CD8-positive, alpha-beta memory T cell (primary cell): ENCODE results near the gene HNRNPAB. TPM values are rescaled to one million over a fixed set of nuclear protein-coding genes. Genes with fewer than 3 reads are reported as not detected.

Experiments used
- CTCF ChIA-PET: fragments of 350-600 bp; sonication (Branson Sonifier 250); formaldehyde crosslinking; loops from one replicate; lab custom pipeline; 2021; ENCODE audit warnings: antibody characterized with exemption; lab: Charles Lee
- POLR2A ChIA-PET: fragments of 350-600 bp; sonication (Branson Sonifier 250); formaldehyde crosslinking; loops from one replicate; lab custom pipeline; 2021; ENCODE audit warnings: antibody characterized with exemption; lab: Charles Lee
- DNase-seq, 5 donors: peaks; one replicate each; pipeline versions ENCODE4 v3.0.0 to v3.0.0-alpha.2; 2020 to 2022; ENCODE audit warnings: mixed read lengths in 1 of 5
- H3K27ac ChIP-seq: one replicate; pipeline ENCODE4 v1.7.0; 2013; ENCODE audit warnings: low read depth, mild to moderate bottlenecking, low read length, moderate library complexity
- H3K27me3 ChIP-seq: 2 replicates; pipeline ENCODE4 v1.7.0; 2013; ENCODE audit warnings: low read length, mild to moderate bottlenecking; ENCODE audit not compliant: insufficient read depth, poor library complexity, severe bottlenecking
- H3K36me3 ChIP-seq: 2 replicates; pipeline ENCODE4 v1.7.0; 2013; ENCODE audit warnings: mild to moderate bottlenecking, low read length, moderate library complexity; ENCODE audit not compliant: insufficient read depth
- H3K4me1 ChIP-seq: 2 replicates; pipeline ENCODE4 v1.7.0; 2013; ENCODE audit warnings: mild to moderate bottlenecking, low read length, moderate library complexity; ENCODE audit not compliant: insufficient read depth
- H3K4me3 ChIP-seq: 2 replicates; pipeline ENCODE4 v1.7.0; 2013; ENCODE audit warnings: mild to moderate bottlenecking, low read length
- H3K9me3 ChIP-seq: 2 replicates; pipeline ENCODE4 v1.7.0; 2013; ENCODE audit warnings: mild to moderate bottlenecking, low read length
- H3K27ac Mint-ChIP-seq, 8 donors: one replicate each; pipeline ENCODE4 v1.8.0; 2020 to 2021; ENCODE audit warnings: mixed read lengths in 8 of 8, mild to moderate bottlenecking in 6 of 8, inconsistent platforms in 3 of 8, moderate library complexity in 3 of 8
- H3K27me3 Mint-ChIP-seq, 2 donors: one replicate each; pipeline ENCODE4 v1.8.0; 2020 to 2021; ENCODE audit warnings: mixed read lengths in 2 of 2, mild to moderate bottlenecking in 1 of 2, moderate library complexity in 1 of 2
- H3K36me3 Mint-ChIP-seq, 3 donors: one replicate each; pipeline ENCODE4 v1.8.0; 2020 to 2021; ENCODE audit warnings: mixed read lengths in 3 of 3, inconsistent platforms in 1 of 3, mild to moderate bottlenecking in 1 of 3
- H3K4me1 Mint-ChIP-seq, 3 donors: one replicate each; pipeline ENCODE4 v1.8.0; 2020 to 2021; ENCODE audit warnings: mixed read lengths in 3 of 3, inconsistent platforms in 1 of 3, mild to moderate bottlenecking in 1 of 3
- H3K4me3 Mint-ChIP-seq, 7 donors: one replicate each; pipeline ENCODE4 v1.8.0; 2020 to 2021; ENCODE audit warnings: mixed read lengths in 7 of 7, mild to moderate bottlenecking in 6 of 7, moderate library complexity in 4 of 7, inconsistent platforms in 2 of 7
- H3K9me3 Mint-ChIP-seq, 5 donors: one replicate each; pipeline ENCODE4 v1.8.0; 2020 to 2022; ENCODE audit warnings: mixed read lengths in 5 of 5, mild to moderate bottlenecking in 3 of 5, moderate library complexity in 2 of 5, inconsistent platforms in 1 of 5
- polyA plus RNA-seq: library from polyadenylated mRNA; unstranded; fragments of 300-500 nt; fragmentation: Illumina TruSeq; gene quantifications from one replicate; pipeline ENCODE4 v1.2.3, GENCODE V29; 2021
- total RNA-seq, 2 experiments: library from RNA; stranded (reverse); gene quantifications; one replicate each; pipeline ENCODE4 v1.2.3, GENCODE V29; 2021

The HNRNPAB gene
- total and polyA plus RNA-seq, 3 experiments from 2014 or later: 80.5 to 673 (median 672) TPM

DNA sequence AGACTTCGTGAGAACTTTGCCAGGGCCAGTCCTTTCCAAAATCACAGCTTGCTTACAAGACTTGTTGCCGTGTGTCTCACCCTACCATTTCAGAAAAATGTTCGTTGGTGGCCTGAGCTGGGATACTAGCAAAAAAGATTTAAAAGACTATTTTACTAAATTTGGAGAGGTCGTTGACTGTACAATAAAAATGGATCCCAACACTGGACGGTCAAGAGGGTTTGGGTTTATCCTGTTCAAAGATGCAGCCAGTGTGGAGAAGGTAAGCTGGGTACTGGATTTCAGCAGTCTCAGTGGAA, 1.4 kb downstream of the HNRNPAB start:
- Mint-ChIP-seq H3K36me3 (peaks cover 6 to 56% (median 7%) of the 10 kb centered on the region in 3 donors), H3K27me3 (peaks cover 0 to 2% of the 10 kb centered on the region in 2 donors), H3K4me3 (peak overlapping the region; percentile 78 to 89 (median 84)), H3K4me1 (peaks cover 27 to 52% (median 37%) of the 10 kb centered on the region in 3 donors), H3K27ac (peak overlapping the region; percentile 79 to 95 (median 86)), H3K9me3 (peaks cover 0 to 2% (median 0%) of the 10 kb centered on the region in 5 donors)
- Histone ChIP-seq H3K36me3 (peaks cover 39% of the 10 kb centered on the region), H3K4me1 (peaks cover 32% of the 10 kb centered on the region), H3K9me3 (no peaks in the 10 kb centered on the region), H3K27ac (peak overlapping the region; percentile 79), H3K27me3 (no peaks in the 10 kb centered on the region), H3K4me3 (peak overlapping the region; percentile 91)
- DNase-seq: no peak
- POLR2A ChIA-PET: interaction anchor here (0.5 to 1.0 kb wide), 3 partner anchors 10 to 73 kb away, joined by 3 read pairs; no protein-coding TSS in a partner anchor
- CTCF ChIA-PET: interaction anchor here (0.8 to 1.2 kb wide), 3 partner anchors 9 to 60 kb away, joined by 3 to 4 read pairs (median 3); no protein-coding TSS in a partner anchor

DNA sequence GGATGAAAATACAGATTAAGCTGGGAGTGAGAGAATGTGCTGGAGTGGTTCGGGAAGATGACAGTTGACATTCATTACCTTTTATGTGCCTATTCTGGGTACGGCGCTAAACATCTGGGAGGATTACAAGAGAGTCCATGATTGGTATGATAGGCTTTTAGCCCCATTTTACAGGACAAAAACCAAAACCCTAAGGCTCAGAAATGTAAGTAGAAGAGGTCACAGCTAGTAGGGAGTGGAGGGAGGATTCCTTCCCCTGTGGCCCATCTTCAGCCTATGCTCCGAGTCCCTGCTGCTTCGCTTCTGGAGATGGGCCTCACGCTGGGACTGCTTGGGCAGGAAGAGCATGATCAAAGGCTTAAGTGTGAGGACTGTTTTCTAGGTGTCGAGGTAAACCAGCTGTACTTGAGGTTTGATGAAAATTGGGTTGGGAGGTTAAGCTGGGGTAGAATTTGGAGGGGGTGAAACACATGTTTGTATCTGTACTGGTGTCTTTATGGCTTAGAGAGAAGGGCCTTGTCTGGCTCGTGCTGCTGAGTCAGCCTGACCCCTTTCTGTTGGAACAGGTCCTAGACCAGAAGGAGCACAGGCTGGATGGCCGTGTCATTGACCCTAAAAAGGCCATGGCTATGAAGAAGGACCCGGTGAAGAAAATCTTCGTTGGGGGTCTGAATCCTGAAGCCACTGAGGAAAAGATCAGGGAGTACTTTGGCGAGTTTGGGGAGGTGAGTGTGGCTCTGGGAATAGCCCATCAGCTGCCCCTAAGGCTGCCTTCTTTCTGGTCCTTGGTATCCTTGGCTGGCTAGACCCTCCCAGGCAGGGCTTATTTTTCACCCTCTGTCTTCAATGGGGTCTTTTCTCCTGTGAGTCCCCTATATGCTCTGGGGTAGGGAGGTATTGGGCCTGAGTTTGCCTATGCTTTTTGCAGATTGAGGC, 2.1 kb downstream of the HNRNPAB start:
- peak in 2 of 5 donors; percentile 28 to 34 for DNase-seq
- peak overlapping the region; percentile 91 for H3K4me3 ChIP-seq
- no peaks in the 10 kb centered on the region for H3K27me3 ChIP-seq
- H3K27me3 Mint-ChIP-seq: peaks cover 0 to 2% of the 10 kb centered on the region in 2 donors
- H3K27ac Mint-ChIP-seq: peak overlapping the region; percentile 79 to 95 (median 86)
- no peaks in the 10 kb centered on the region for H3K9me3 ChIP-seq
- H3K36me3 ChIP-seq: peaks cover 47% of the 10 kb centered on the region
- POLR2A ChIA-PET: interaction anchor here (0.5 to 1.0 kb wide), 4 partner anchors 9 to 74 kb away, joined by 3 read pairs; no protein-coding TSS in a partner anchor
- H3K9me3 Mint-ChIP-seq: peaks cover 0 to 2% (median 0%) of the 10 kb centered on the region in 5 donors
- peaks cover 32% of the 10 kb centered on the region for H3K4me1 ChIP-seq
- H3K36me3 Mint-ChIP-seq: peaks cover 6 to 63% (median 7%) of the 10 kb centered on the region in 3 donors
- peak overlapping the region; percentile 79 for H3K27ac ChIP-seq
- peaks cover 28 to 55% (median 38%) of the 10 kb centered on the region in 3 donors for H3K4me1 Mint-ChIP-seq
- H3K4me3 Mint-ChIP-seq: peak overlapping the region; percentile 78 to 89 (median 84)
- CTCF ChIA-PET: interaction anchor here (0.7 to 1.2 kb wide), 6 partner anchors 10 to 673 kb away, joined by 3 to 4 read pairs (median 3); no protein-coding TSS in a partner anchor

DNA sequence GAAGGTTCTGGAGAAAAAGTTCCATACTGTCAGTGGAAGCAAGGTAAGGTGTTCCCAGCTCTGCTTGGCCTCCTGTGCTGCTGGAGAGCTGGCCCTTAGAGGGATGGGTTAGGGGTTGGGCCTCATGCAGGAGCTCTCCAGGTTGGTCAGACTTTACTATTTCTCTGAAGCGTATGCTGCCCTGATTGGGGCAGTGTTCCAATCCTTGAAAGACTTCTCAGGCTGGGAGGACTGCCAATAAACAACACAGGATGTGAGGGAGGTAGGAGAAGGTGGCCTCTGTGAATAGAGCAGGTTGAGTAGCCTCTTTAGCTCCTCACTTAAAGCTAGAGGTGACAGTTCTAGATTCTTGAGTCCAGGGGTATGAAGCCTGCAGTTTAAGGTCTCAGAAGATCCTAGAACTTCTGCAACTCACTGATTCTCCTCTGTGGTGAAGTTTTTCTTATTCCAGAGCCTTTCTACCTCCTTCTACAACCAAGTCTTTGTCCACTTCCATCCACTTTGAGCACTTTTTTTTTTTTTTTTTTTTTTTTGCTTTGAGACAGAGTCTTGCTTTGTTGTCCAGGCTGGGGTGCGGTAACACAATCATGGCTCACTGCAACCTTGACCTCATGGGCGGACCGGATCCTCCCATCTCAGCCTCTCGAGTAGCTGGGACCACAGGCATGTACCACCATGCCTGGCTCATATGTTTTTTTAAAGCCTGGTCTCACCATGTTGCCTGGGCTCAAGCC, 3.0 kb downstream of the HNRNPAB start:
- peak overlapping the region; percentile 25 for H3K27ac ChIP-seq
- ChIA-PET POLR2A (no interaction called here), CTCF (interaction anchor here (0.7 to 1.2 kb wide), 3 partner anchors 12 to 674 kb away, joined by 3 read pairs; no protein-coding TSS in a partner anchor)
- peaks cover 56% of the 10 kb centered on the region for H3K36me3 ChIP-seq
- H3K9me3 ChIP-seq: no peaks in the 10 kb centered on the region
- peak overlapping the region; percentile 32 to 95 (median 86) for H3K27ac Mint-ChIP-seq
- DNase-seq: no peak
- no peak overlapping the region for H3K4me3 ChIP-seq
- H3K9me3 Mint-ChIP-seq: peaks cover 0 to 2% (median 0%) of the 10 kb centered on the region in 5 donors
- peaks cover 6 to 72% (median 7%) of the 10 kb centered on the region in 3 donors for H3K36me3 Mint-ChIP-seq
- H3K27me3 Mint-ChIP-seq: peaks cover 0 to 2% of the 10 kb centered on the region in 2 donors
- H3K4me1 Mint-ChIP-seq: peaks cover 29 to 59% (median 38%) of the 10 kb centered on the region in 3 donors
- H3K27me3 ChIP-seq: no peaks in the 10 kb centered on the region
- H3K4me1 ChIP-seq: peaks cover 32% of the 10 kb centered on the region
- H3K4me3 Mint-ChIP-seq: peak overlapping the region in 6 of 7 donors; percentile 15 to 89 (median 42)

GRCh38 chr5:178207917-178208280, 3.6 kb downstream of the HNRNPAB start:
- CTCF ChIA-PET: interaction anchor here (1.2 kb wide), 1 partner anchor 87 kb away, joined by 3 read pairs; no protein-coding TSS in a partner anchor
- Mint-ChIP-seq H3K27ac (peak overlapping the region; percentile 61 to 94 (median 82)), H3K4me3 (peak overlapping the region in 4 of 7 donors; percentile 11 to 89 (median 35)), H3K36me3 (peaks cover 6 to 78% (median 7%) of the 10 kb centered on the region in 3 donors), H3K4me1 (peaks cover 29 to 59% (median 38%) of the 10 kb centered on the region in 3 donors), H3K27me3 (peaks cover 0 to 2% of the 10 kb centered on the region in 2 donors), H3K9me3 (peaks cover 0 to 2% (median 0%) of the 10 kb centered on the region in 5 donors)
- DNase-seq: no peak
- Histone ChIP-seq H3K27me3 (no peaks in the 10 kb centered on the region), H3K4me3 (no peak overlapping the region), H3K27ac (peak overlapping the region; percentile 25), H3K36me3 (peaks cover 61% of the 10 kb centered on the region), H3K4me1 (peaks cover 32% of the 10 kb centered on the region), H3K9me3 (no peaks in the 10 kb centered on the region)
- POLR2A ChIA-PET: no interaction called here

DNA sequence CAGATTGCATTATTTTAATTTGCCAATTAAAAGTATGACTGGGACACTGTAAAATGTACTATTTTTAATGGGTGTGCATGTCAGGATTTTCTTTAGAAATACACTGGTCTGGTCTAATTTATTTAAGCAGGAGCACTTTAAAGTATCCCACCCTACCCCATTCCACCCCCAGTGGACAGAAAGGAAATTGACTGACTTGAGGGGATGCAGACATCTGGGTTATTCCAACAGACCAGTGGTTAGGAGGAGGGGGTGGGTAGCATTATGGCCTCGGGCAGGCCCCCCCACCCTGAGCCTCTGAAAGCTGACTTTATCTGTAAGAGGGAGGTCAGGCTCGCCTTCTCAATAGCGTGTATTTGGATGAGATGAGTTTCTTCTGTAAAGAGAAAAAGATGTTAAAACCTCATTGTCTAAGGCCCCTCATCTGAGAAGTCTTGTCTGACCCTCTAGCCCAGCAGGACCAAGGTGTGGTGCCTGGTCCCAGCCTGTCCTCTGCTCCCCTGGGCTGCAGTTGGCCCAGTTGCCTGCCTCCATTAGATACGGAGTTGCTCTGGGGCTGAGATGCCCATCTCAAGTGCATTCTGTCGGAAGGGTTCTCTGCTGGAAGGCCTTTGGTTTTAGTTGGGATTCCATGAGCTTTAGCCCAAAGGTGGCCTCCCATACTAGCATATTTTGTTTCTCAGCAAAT, 4.4 kb downstream of the HNRNPAB start:
- no peak for DNase-seq

DNA sequence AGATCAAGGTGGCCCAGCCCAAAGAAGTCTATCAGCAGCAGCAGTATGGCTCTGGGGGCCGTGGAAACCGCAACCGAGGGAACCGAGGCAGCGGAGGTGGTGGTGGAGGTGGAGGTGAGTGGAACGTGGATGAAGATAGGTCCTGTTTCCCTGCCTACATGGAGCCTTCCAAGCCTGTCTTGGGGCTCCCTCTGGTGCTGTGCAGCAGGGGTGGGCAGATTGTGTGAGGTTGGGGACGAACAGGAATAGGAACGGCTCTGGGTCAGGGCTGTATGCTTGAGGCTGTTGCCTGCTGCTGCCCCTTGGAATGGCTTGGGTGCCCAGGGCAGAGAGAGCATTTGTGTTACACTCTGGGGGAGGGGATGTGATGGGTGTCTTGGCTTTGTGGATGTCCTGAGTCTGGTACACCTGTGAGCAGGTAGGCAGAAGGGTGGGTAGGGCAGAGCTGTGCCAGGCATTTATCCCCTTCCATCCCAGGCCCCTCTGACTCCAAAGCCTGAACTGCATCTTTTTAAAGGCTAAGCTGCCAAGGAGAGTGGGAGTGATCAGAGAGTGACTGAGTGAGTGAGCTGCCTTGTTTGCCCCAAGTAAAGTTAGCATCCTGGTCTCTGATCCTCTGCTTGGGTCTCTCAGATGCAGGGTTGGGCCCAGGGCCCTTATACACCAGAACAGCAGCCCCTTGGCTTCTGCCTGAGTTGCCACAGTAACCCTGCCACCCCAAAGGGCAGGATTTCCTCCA, 5.2 kb downstream of the HNRNPAB start:
- Mint-ChIP-seq H3K27ac (peak overlapping the region in 4 of 8 donors; percentile 21 to 94 (median 50)), H3K27me3 (no peaks in the 10 kb centered on the region), H3K4me1 (peaks cover 33 to 69% (median 45%) of the 10 kb centered on the region in 3 donors), H3K36me3 (peaks cover 6 to 90% (median 10%) of the 10 kb centered on the region in 3 donors), H3K4me3 (peak overlapping the region in 1 of 7 donors; percentile 45), H3K9me3 (no peaks in the 10 kb centered on the region)
- CTCF ChIA-PET: no interaction called here
- no peaks in the 10 kb centered on the region for H3K27me3 ChIP-seq
- peaks cover 32% of the 10 kb centered on the region for H3K4me1 ChIP-seq
- DNase-seq: no peak
- H3K27ac ChIP-seq: no peak overlapping the region
- peaks cover 71% of the 10 kb centered on the region for H3K36me3 ChIP-seq
- no peaks in the 10 kb centered on the region for H3K9me3 ChIP-seq
- POLR2A ChIA-PET: no interaction called here
- H3K4me3 ChIP-seq: no peak overlapping the region

More for the DNA sequence above, 4.4 kb downstream of the HNRNPAB start:
- Mint-ChIP-seq H3K36me3 (peaks cover 6 to 86% (median 7%) of the 10 kb centered on the region in 3 donors), H3K27ac (peak overlapping the region in 3 of 8 donors; percentile 26 to 94 (median 70)), H3K9me3 (peaks cover 0 to 2% (median 0%) of the 10 kb centered on the region in 5 donors), H3K4me3 (peak overlapping the region in 1 of 7 donors; percentile 32), H3K4me1 (peaks cover 31 to 67% (median 41%) of the 10 kb centered on the region in 3 donors), H3K27me3 (peaks cover 0 to 2% of the 10 kb centered on the region in 2 donors)
- Histone ChIP-seq H3K27me3 (no peaks in the 10 kb centered on the region), H3K4me1 (peaks cover 32% of the 10 kb centered on the region), H3K9me3 (no peaks in the 10 kb centered on the region), H3K4me3 (no peak overlapping the region), H3K36me3 (peaks cover 67% of the 10 kb centered on the region), H3K27ac (no peak overlapping the region)
- ChIA-PET POLR2A (no interaction called here), CTCF (no interaction called here)
